H1 (cell line): ENCODE data around the gene SGMS1. TPM values are rescaled to one million over a fixed set of nuclear protein-coding genes. Genes with fewer than 3 reads are reported as not detected.
A peak's percentile ranks its signal among the peaks of the same experiment; 100 is the strongest.

Experiments
- CTCF ChIP-seq, 3 experiments: IDR thresholded peaks; 1 replicate in 2 of 3; 2 replicates in 1 of 3; pipeline versions ENCODE4 v1.5.1 to v1.6.1; 2011; ENCODE audit warnings: low read length in 3 of 3, mild to moderate bottlenecking in 3 of 3, inconsistent platforms in 2 of 3, low read depth in 1 of 3, moderate library complexity in 1 of 3; ENCODE audit not compliant: insufficient read depth in 1 of 3; ENCODE audit errors: control extremely low read depth in 1 of 3
- NANOG ChIP-seq: IDR thresholded peaks from 2 replicates; pipeline ENCODE4 v1.6.1; 2011; ENCODE audit warnings: low read length, low read depth, mild to moderate bottlenecking, inconsistent platforms; ENCODE audit not compliant: insufficient read depth, poor library complexity, severe bottlenecking
- polyA plus RNA-seq, 7 experiments: library from polyadenylated mRNA; depleted of rRNA in 3 of 7; stranded (reverse) in 5 of 7; unstranded in 2 of 7; fragments of >200 nt in 5 of 7; fragments of 200-250 nt in 2 of 7; gene quantifications; 1 replicate in 5 of 7; 2 replicates in 1 of 7; 4 replicates in 1 of 7; pipeline versions ENCODE4 v1.2.1 to v1.2.3, GENCODE V29; 2011 to 2013; ENCODE audit warnings: missing spikeins in 2 of 7, mixed read lengths in 2 of 7
- total RNA-seq: library from RNA; stranded (reverse); fragmentation: NEBNext Ultra II Directional; extraction: Animal tissue kit (Norgen Biotek cat#: 25700); gene quantifications from 2 replicates; pipeline ENCODE4 v1.2.1, GENCODE V29; 2021

Gene SGMS1
- total and polyA plus RNA-seq, 2 of the 8 experiments (the other 6 are each of a cell fraction or from before 2014, with no cell fraction given), result 6.0 to 15.6 TPM

- TF ChIP-seq CTCF (IDR thresholded peaks at IDR 0.05; ENCODE audit: control extremely low read depth in 1 of 3, insufficient read depth in 1 of 3, low read depth in 1 of 3, low read length in 3 of 3), result peak in 2 of 3 experiments; percentile 49 to 65; a peak in 3 of 4 replicates
- no peak for TF ChIP-seq NANOG
These were observed 70.8 kb downstream of the SGMS1 start (continued) for GRCh38 chr10:50552771-50553535.
